AG10803 (cell line): ENCODE results near the gene KCNJ6.
"Not testable (repeated sequence)": the region's sequence is repeated elsewhere in the genome, so short reads cannot be mapped to it uniquely, and the experiment has no call there.

Experiments
- DNase-seq: peaks from one replicate; pipeline ENCODE4 v3.0.0; 2010; ENCODE audit warnings: low read depth
- H3K4me3 ChIP-seq: 2 replicates; pipeline ENCODE4 v1.5.1; 2011; ENCODE audit warnings: mild to moderate bottlenecking, low read length, control low read depth
- TF ChIP-seq, protein P1 (sequence below): conservative IDR thresholded peaks from 2 replicates; pipeline ENCODE4 v1.5.1; 2011; ENCODE audit warnings: mild to moderate bottlenecking, low read length, control low read depth, inconsistent platforms

Gene KCNJ6

DNA sequence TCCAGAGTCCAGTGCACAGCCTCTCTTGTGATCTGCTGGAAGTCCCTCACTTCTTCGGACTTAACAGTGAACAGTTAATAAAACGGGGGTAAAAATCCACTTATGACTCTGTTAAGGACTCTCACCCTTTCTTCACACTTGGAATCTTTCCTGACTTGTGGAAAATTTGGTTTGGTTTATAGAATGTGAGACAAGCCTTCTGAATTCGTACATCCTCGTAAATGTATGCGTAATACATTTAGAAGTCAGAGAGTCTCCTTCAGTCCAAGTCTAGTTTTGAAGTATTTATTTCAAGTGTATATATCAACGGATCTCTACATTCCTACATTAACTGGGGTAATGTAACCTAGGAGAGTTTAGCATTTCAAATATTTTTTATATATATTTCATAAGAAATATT, 270.4 kb downstream of the KCNJ6 start:
- DNase-seq: no peak
- H3K4me3 ChIP-seq: no peak overlapping the region
- TF ChIP-seq, protein P1, sequence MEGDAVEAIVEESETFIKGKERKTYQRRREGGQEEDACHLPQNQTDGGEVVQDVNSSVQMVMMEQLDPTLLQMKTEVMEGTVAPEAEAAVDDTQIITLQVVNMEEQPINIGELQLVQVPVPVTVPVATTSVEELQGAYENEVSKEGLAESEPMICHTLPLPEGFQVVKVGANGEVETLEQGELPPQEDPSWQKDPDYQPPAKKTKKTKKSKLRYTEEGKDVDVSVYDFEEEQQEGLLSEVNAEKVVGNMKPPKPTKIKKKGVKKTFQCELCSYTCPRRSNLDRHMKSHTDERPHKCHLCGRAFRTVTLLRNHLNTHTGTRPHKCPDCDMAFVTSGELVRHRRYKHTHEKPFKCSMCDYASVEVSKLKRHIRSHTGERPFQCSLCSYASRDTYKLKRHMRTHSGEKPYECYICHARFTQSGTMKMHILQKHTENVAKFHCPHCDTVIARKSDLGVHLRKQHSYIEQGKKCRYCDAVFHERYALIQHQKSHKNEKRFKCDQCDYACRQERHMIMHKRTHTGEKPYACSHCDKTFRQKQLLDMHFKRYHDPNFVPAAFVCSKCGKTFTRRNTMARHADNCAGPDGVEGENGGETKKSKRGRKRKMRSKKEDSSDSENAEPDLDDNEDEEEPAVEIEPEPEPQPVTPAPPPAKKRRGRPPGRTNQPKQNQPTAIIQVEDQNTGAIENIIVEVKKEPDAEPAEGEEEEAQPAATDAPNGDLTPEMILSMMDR: no peak

DNA sequence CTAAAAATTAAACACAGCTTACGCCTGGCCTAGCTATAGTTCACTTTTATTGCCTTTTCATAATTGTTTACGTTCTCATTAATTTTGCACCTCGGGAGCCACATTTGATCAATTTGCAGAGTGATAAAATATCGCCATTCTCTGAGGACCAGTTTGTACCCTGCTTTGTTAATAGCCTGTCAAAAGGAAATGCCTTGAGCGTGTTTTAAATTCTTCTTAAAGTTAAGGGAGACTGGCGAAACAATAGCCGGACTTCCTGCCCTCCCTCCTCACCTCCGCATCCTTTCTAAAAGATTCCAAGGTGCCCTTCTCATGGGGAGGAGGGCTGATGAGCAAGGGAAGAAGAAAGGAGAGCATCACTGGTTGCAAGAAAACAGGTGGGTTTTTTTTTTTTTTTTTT, 271.6 kb downstream of the KCNJ6 start:
- TF ChIP-seq, protein P1: no peak
- no peak overlapping the region for H3K4me3 ChIP-seq
- DNase-seq: no peak

DNA sequence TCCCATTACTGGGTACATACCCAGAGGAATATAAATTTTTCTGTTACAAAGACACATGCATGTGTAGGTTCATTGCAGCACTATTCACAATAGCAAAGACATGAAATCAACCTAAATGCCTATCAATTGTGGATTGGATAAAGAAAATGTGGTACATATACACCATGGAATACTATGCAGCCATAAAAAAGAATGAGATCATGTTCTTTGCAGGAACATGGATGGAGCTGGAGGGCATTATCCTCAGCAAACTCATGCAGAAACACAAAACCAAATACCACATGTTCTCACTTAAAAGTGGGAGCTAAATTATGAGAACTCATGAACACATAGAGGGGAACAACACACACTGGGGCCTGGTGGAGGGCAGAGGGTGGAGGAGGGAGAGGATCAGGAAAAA, 272.4 kb downstream of the KCNJ6 start:
- H3K4me3 ChIP-seq: not testable (repeated sequence)

DNA sequence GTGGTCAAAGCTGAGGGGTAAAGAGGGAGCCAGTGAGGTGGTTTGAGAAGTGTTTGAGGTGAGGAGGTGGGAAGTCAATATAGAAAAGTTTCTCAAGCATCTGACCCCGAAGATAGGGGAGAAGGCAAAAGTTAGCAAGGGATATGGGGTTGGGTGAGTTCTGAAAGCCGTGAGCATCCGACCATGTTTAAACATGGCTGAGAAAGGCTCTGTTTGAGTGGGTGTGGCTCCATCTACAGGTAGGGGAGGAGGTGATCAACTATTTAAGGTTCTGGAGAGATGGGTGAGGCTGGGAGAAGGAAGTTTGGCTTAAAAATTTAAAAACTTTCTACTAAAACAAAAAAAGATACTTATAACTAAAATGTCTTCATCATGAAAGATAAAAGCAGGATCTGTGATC, 273.8 kb downstream of the KCNJ6 start:
- DNase-seq: no peak
- TF ChIP-seq, protein P1: no peak
- H3K4me3 ChIP-seq: no peak overlapping the region

More for the DNA sequence above, 272.4 kb downstream of the KCNJ6 start:
- not testable (repeated sequence) for DNase-seq

DNA sequence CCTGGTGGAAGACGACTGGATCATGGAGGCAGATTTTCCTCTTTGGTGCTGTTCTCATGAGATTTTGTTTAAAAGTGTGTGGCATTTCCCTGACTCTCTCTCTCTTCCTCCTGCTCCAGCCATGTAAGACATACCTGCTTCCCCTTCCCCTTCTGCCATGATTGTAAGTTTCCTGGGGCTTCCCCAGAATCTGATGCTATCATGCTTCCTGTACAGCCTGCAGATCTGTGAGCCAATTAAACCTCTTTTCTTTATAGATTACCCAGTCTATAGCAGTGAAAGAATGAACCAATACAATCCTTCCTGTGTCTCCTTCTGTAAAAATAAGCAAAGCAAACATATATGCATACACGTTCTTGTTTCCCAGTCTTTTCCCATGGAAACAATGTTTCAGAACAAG, 276.5 kb downstream of the KCNJ6 start:
- TF ChIP-seq, protein P1: no peak
- DNase-seq: no peak
- no peak overlapping the region for H3K4me3 ChIP-seq

DNA sequence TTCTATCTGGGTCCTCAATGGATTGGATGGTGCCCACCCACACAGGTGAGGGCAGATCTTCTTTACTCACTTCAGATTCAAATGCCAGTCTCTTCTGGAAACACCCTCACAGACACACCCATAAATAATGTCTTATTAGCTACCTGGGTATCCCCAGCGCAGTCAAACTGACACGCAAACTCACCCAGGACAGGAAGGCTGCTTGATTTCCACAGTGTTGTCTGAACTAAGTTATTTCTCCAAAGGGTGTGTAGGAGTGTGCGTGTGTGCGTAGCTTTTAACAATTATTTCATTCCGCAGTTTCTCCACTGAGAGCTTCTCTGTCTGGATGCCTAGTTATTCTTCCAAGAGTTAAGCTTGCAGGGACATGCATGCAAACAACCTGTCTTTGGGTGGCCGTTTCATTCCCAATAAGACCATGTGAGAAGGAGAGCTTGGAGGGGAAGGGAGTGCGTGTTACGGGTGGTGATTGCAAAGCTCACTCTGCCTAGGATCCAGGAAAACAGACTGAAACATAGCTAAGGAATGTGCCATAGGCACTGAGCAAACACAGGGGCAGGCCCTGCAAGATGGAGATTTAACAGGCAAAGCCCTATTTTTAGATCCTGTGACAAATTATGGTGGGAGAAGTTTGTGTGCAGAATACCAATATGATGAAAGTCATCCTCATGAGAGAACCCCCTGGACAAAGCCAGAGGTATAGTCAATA, 280.0 kb downstream of the KCNJ6 start:
- no peak overlapping the region for H3K4me3 ChIP-seq
- TF ChIP-seq, protein P1: no peak
- peak; percentile 85 for DNase-seq

DNA sequence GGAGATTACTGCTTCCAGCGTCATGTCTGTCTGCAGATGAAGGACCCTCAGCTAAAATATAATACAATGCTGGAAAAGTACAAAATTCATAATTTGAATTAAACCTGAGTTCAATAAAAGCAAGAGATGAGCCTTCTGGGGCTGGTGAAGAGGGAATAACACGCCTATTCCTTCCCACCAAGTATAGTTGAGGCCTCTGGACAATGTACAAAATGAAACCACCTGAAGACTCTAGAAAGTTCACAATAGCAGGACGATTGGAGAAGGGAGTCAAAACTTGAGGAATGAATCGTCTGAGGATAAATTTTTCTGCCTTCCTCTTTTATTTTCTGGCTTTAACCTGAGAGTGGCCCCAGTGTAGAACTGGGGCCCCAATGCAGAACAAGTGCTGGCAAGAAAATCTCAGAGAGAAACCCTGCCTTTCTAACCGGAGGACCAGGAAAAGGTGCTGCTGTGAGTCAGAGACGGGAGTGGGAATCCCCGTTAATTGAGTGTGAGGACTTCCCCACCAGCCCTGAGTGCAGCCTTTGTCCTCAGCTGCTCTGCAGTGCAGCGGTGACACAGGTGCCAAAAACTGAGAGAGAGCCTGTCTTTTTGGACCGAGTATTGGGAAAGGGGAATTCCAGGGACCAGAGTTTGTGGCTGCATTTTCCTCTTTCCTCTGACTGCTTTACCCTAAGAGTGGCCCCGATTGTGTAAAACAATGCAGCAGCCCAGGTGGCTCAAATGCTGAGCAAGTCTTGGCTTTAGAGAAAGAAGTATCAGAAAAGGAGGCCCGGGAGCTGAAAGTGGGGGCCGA, 284.7 kb downstream of the KCNJ6 start:
- TF ChIP-seq, protein P1: no peak
- no peak for DNase-seq
- no peak overlapping the region for H3K4me3 ChIP-seq
